B cell (primary cell): Measurements from ENCODE around the gene CRNKL1.

Experiments
- CTCF ChIP-seq: fragments of 200-600 bp; IDR thresholded peaks from one replicate; pipeline ENCODE4 v1.8.0; 2022; ENCODE audit warnings: antibody characterized with exemption, mild to moderate bottlenecking
- EZH2 ChIP-seq: IDR thresholded peaks from 2 replicates; pipeline ENCODE4 v1.6.1; 2012; ENCODE audit warnings: borderline replicate concordance, low read depth, mild to moderate bottlenecking, moderate library complexity, low read length; ENCODE audit not compliant: insufficient read depth, poor library complexity, severe bottlenecking

- TF ChIP-seq CTCF (no peak), EZH2 (no peak)
Measured at GRCh38 chr20:20017844-20018185, 34.5 kb downstream of the CRNKL1 start.
